H1 (cell line): Measurements from ENCODE around the gene SPDYE4. TPM values are rescaled to one million over a fixed set of nuclear protein-coding genes. Genes with fewer than 3 reads are reported as not detected.

Experiments used
- CTCF ChIA-PET: fragments of 300-600 bp; sonication (Branson Sonifier 250); formaldehyde crosslinking; loops from one replicate; lab custom pipeline; 2021; ENCODE audit not compliant: partially characterized antibody; lab: Charles Lee
- POLR2A ChIA-PET: fragments of 300-600 bp; sonication (Branson Sonifier 250); formaldehyde crosslinking; loops from one replicate; lab custom pipeline; 2021; ENCODE audit warnings: inconsistent platforms; ENCODE audit not compliant: partially characterized antibody; lab: Charles Lee
- DNase-seq, 2 experiments: peaks; one replicate each; pipeline versions ENCODE4 v3.0.0 to v3.0.0-alpha.2; 2010 to 2022; ENCODE audit warnings: low spot score in 2 of 2, low read depth in 1 of 2, mixed read lengths in 1 of 2
- FAIRE-seq: peaks from 2 replicates; lab custom pipeline; 2011; peaks lifted over from hg19 to GRCh38; lab: Jason Lieb, UNC
- H2AFZ ChIP-seq: 2 replicates; pipeline ENCODE4 v1.8.1; 2012; ENCODE audit warnings: low read length, inconsistent platforms
- H2AK5ac ChIP-seq: 2 replicates; pipeline ENCODE4 v1.6.1; 2013; ENCODE audit warnings: low read depth, low read length
- H2BK120ac ChIP-seq: replicated peaks from 2 replicates; pipeline ENCODE3; 2013; ENCODE audit warnings: low read depth, low read length, inconsistent platforms
- H2BK12ac ChIP-seq: 2 replicates; pipeline ENCODE4 v1.6.1; 2013; ENCODE audit warnings: low read depth, low read length
- H2BK15ac ChIP-seq: 2 replicates; pipeline ENCODE4 v1.6.1; 2013; ENCODE audit warnings: low read length
- H2BK20ac ChIP-seq: 2 replicates; pipeline ENCODE4 v1.6.1; 2013; ENCODE audit warnings: low read length
- H2BK5ac ChIP-seq: 2 replicates; pipeline ENCODE4 v1.6.1; 2013; ENCODE audit warnings: low read depth, low read length
- H3K14ac ChIP-seq: 2 replicates; pipeline ENCODE4 v1.6.1; 2013; ENCODE audit warnings: inconsistent platforms; ENCODE audit not compliant: insufficient read length
- H3K18ac ChIP-seq: 2 replicates; pipeline ENCODE4 v1.6.1; 2013; ENCODE audit warnings: low read length; ENCODE audit errors: extremely low read depth
- H3K23ac ChIP-seq: 2 replicates; pipeline ENCODE4 v1.6.1; 2013; ENCODE audit warnings: inconsistent platforms; ENCODE audit not compliant: insufficient read length
- H3K23me2 ChIP-seq: 2 replicates; pipeline ENCODE4 v1.6.1; 2013; ENCODE audit warnings: low read depth, low read length
- H3K27ac ChIP-seq: 2 replicates; pipeline ENCODE4 v1.6.1; 2011; ENCODE audit warnings: low read depth, low read length, inconsistent platforms
- H3K27me3 ChIP-seq, 4 experiments: replicated peaks in 1 of 4; 1 replicate in 1 of 4; 2 replicates in 3 of 4; pipeline versions ENCODE4 v1.6.1 to v1.8.1; 2011 to 2013; ENCODE audit warnings: low read length in 3 of 4, mild to moderate bottlenecking in 3 of 4, inconsistent platforms in 2 of 4, mixed read lengths in 2 of 4, moderate library complexity in 1 of 4; ENCODE audit not compliant: control insufficient read depth in 3 of 4, insufficient read depth in 3 of 4; ENCODE audit errors: extremely low read depth in 1 of 4
- H3K36me3 ChIP-seq, 4 experiments: 2 replicates each; pipeline versions ENCODE4 v1.6.1 to v1.8.1; 2011 to 2013; ENCODE audit warnings: mild to moderate bottlenecking in 4 of 4, low read length in 3 of 4, moderate library complexity in 2 of 4, control low read depth in 1 of 4, inconsistent platforms in 1 of 4; ENCODE audit not compliant: insufficient read depth in 4 of 4, control insufficient read depth in 2 of 4
- H3K4ac ChIP-seq: replicated peaks from 2 replicates; pipeline ENCODE3; 2013; ENCODE audit warnings: low read length, low read depth, mixed read lengths, inconsistent platforms; ENCODE audit not compliant: insufficient read length
- H3K4me1 ChIP-seq, 4 experiments: replicated peaks in 1 of 4; 1 replicate in 1 of 4; 2 replicates in 3 of 4; pipeline versions ENCODE4 v1.6.1 to v1.8.1; 2011 to 2013; ENCODE audit warnings: low read length in 3 of 4, inconsistent platforms in 2 of 4, mixed read lengths in 1 of 4; ENCODE audit not compliant: insufficient read depth in 4 of 4, control insufficient read depth in 3 of 4
- H3K4me2 ChIP-seq, 2 experiments: 2 replicates each; pipeline versions ENCODE4 v1.6.1 to v1.8.1; 2011 to 2013; ENCODE audit warnings: low read depth in 2 of 2, low read length in 2 of 2, control low read depth in 1 of 2, inconsistent platforms in 1 of 2, mild to moderate bottlenecking in 1 of 2; ENCODE audit not compliant: insufficient read depth in 1 of 2
- H3K4me3 ChIP-seq, 4 experiments: fragments of 200-600, 300-600 bp in 1 of 4; sonication (generic), shearing (Covaris generic), sonication (Bioruptor Twin) in 1 of 4; 2 replicates each; pipeline versions ENCODE4 v1.5.1 to v1.8.1; 2011 to 2016; ENCODE audit warnings: low read length in 4 of 4, low read depth in 3 of 4, control low read depth in 2 of 4, inconsistent platforms in 2 of 4, mild to moderate bottlenecking in 2 of 4, mixed read lengths in 1 of 4, moderate library complexity in 1 of 4; ENCODE audit not compliant: insufficient read depth in 2 of 4; ENCODE audit errors: extremely low read depth in 1 of 4
- H3K56ac ChIP-seq: replicated peaks from 2 replicates; pipeline ENCODE3; 2013; ENCODE audit warnings: low read depth, mild to moderate bottlenecking, mixed read lengths, low read length, inconsistent platforms; ENCODE audit not compliant: insufficient read length
- H3K79me1 ChIP-seq: 2 replicates; pipeline ENCODE4 v1.6.1; 2013; ENCODE audit warnings: low read depth, low read length, control low read depth
- H3K79me2 ChIP-seq, 2 experiments: 2 replicates each; pipeline versions ENCODE4 v1.6.1 to v1.8.1; 2012 to 2013; ENCODE audit warnings: low read length in 2 of 2, mild to moderate bottlenecking in 2 of 2, inconsistent platforms in 1 of 2; ENCODE audit not compliant: insufficient read depth in 2 of 2, control insufficient read depth in 1 of 2
- H3K9ac ChIP-seq, 4 experiments: replicated peaks in 1 of 4; 1 replicate in 1 of 4; 2 replicates in 3 of 4; pipeline versions ENCODE4 v1.6.1 to v1.8.1; 2011 to 2013; ENCODE audit warnings: low read depth in 3 of 4, low read length in 3 of 4, control low read depth in 2 of 4, mild to moderate bottlenecking in 2 of 4, moderate library complexity in 2 of 4, inconsistent platforms in 1 of 4; ENCODE audit errors: extremely low read depth in 1 of 4
- H3K9me3 ChIP-seq, 2 experiments: 2 replicates each; pipeline versions ENCODE4 v1.6.1 to v1.8.1; 2012 to 2013; ENCODE audit warnings: mild to moderate bottlenecking in 2 of 2, moderate library complexity in 2 of 2, control low read depth in 1 of 2, inconsistent platforms in 1 of 2, low read depth in 1 of 2, low read length in 1 of 2, mixed read lengths in 1 of 2; ENCODE audit not compliant: insufficient read depth in 2 of 2
- H4K20me1 ChIP-seq, 2 experiments: replicated peaks in 1 of 2; 2 replicates each; pipeline versions ENCODE3 to v1.8.1; 2011 to 2013; ENCODE audit warnings: inconsistent platforms in 2 of 2, low read length in 2 of 2, mild to moderate bottlenecking in 1 of 2; ENCODE audit not compliant: insufficient read depth in 2 of 2, control insufficient read depth in 1 of 2
- H4K5ac ChIP-seq: 2 replicates; pipeline ENCODE4 v1.6.1; 2013; ENCODE audit warnings: low read length, low read depth, mixed read lengths, inconsistent platforms; ENCODE audit not compliant: insufficient read length
- H4K8ac ChIP-seq: 2 replicates; pipeline ENCODE4 v1.8.0; 2013; ENCODE audit warnings: mild to moderate bottlenecking, moderate library complexity, low read length, inconsistent platforms; ENCODE audit not compliant: insufficient read depth; ENCODE audit errors: extremely low read depth
- H4K91ac ChIP-seq: replicated peaks from 2 replicates; pipeline ENCODE3; 2013; ENCODE audit warnings: low read length, mixed read lengths, inconsistent platforms; ENCODE audit not compliant: insufficient read length
- CBX5 ChIP-seq: fragments of 300-800, 300-1000 bp; sonication (generic); IDR thresholded peaks from 2 replicates; pipeline ENCODE4 v1.7.1; 2016; ENCODE audit warnings: antibody characterized with exemption, low read length, low read depth
- CHD1 ChIP-seq: IDR thresholded peaks from 2 replicates; pipeline ENCODE4 v1.6.1; 2012; ENCODE audit warnings: low read depth, low read length, improper control_type of control experiment
- EZH2 ChIP-seq: fragments of 200-600 bp; sonication (generic); IDR thresholded peaks from 2 replicates; pipeline ENCODE4 v1.7.1; 2012; ENCODE audit warnings: low read depth, mild to moderate bottlenecking, moderate library complexity, low read length, inconsistent platforms; ENCODE audit not compliant: severe bottlenecking
- GTF2F1 ChIP-seq: IDR thresholded peaks from 2 replicates; pipeline ENCODE4 v1.6.1; 2012; ENCODE audit warnings: low read depth, low read length, improper control_type of control experiment, borderline replicate concordance
- KDM5A ChIP-seq: fragments of 200-600 bp; IDR thresholded peaks from 2 replicates; pipeline ENCODE4 v1.7.1; 2012; ENCODE audit warnings: mild to moderate bottlenecking, low read length, inconsistent platforms, mixed read lengths
- NANOG ChIP-seq: IDR thresholded peaks from 2 replicates; pipeline ENCODE4 v1.6.1; 2011; ENCODE audit warnings: low read length, low read depth, mild to moderate bottlenecking, inconsistent platforms; ENCODE audit not compliant: insufficient read depth, poor library complexity, severe bottlenecking
- SIN3A ChIP-seq, 2 experiments: IDR thresholded peaks in 1 of 2; conservative IDR thresholded peaks in 1 of 2; 2 replicates each; pipeline ENCODE4 v1.6.1; 2011 to 2012; ENCODE audit warnings: low read length in 2 of 2, improper control_type of control experiment in 1 of 2, low read depth in 1 of 2, mild to moderate bottlenecking in 1 of 2
- SP4 ChIP-seq: IDR thresholded peaks from 2 replicates; pipeline ENCODE4 v1.6.1; 2012; ENCODE audit warnings: low read length, inconsistent platforms
- SUZ12 ChIP-seq: fragments of 200-600 bp; sonication (generic); IDR thresholded peaks from 2 replicates; pipeline ENCODE4 v1.6.1; 2012; ENCODE audit warnings: mild to moderate bottlenecking, inconsistent platforms, low read length, moderate library complexity, mixed read lengths
- TAF1 ChIP-seq: IDR thresholded peaks from 2 replicates; pipeline ENCODE4 v1.6.1; 2011; ENCODE audit warnings: mild to moderate bottlenecking, low read depth, low read length
- TCF12 ChIP-seq: IDR thresholded peaks from 2 replicates; pipeline ENCODE4 v1.6.1; 2011; ENCODE audit warnings: low read depth, mild to moderate bottlenecking, low read length
- WGBS, 2 experiments: shearing (Covaris generic) in 1 of 2; methylation state at CpG; one replicate each; pipeline versions ENCODE4 v1.1.6 to v1.1.7; 2013 to 2015; ENCODE audit warnings: low lambda C conversion rate in 2 of 2, mixed read lengths in 2 of 2, inconsistent platforms in 1 of 2, low coverage in 1 of 2, missing lambda C conversion rate in 1 of 2; ENCODE audit not compliant: insufficient replicate concordance in 2 of 2, insufficient coverage in 1 of 2, insufficient read length in 1 of 2; ENCODE audit errors: extremely low coverage in 1 of 2, missing lambda C conversion rate in 1 of 2; 5-methylcytosine and 5-hydroxymethylcytosine counted together
- polyA plus RNA-seq, 7 experiments: library from polyadenylated mRNA; depleted of rRNA in 3 of 7; stranded (reverse) in 5 of 7; unstranded in 2 of 7; fragments of >200 nt in 5 of 7; fragments of 200-250 nt in 2 of 7; gene quantifications; 1 replicate in 5 of 7; 2 replicates in 1 of 7; 4 replicates in 1 of 7; pipeline versions ENCODE4 v1.2.1 to v1.2.3, GENCODE V29; 2011 to 2013; ENCODE audit warnings: missing spikeins in 2 of 7, mixed read lengths in 2 of 7
- total RNA-seq: library from RNA; stranded (reverse); fragmentation: NEBNext Ultra II Directional; extraction: Animal tissue kit (Norgen Biotek cat#: 25700); gene quantifications from 2 replicates; pipeline ENCODE4 v1.2.1, GENCODE V29; 2021

The SPDYE4 gene
- total and polyA plus RNA-seq, 2 of the 8 experiments (the other 6 are each of a cell fraction or from before 2014, with no cell fraction given) = not detected

GRCh38 chr17:8793649-8794048 is 35.3 kb upstream of the SPDYE4 start:
- H3K18ac ChIP-seq = no peak overlapping the region
- FAIRE-seq = no peak
- H3K27ac ChIP-seq = no peak overlapping the region
- TF ChIP-seq GTF2F1 (no peak), EZH2 (no peak), CHD1 (no peak), SUZ12 (no peak), TCF12 (no peak), TAF1 (no peak), CBX5 (no peak), SP4 (no peak), KDM5A (no peak), SIN3A (conservative IDR thresholded peaks at IDR 0.05 in 1 of 2, IDR thresholded peaks at IDR 0.05 in 1 of 2; ENCODE audit: low read depth in 1 of 2, low read length in 2 of 2) (no peak), NANOG (no peak)
- H3K9me3 ChIP-seq = peaks cover 4 to 13% of the 10 kb centered on the region in 2 experiments; a peak in 3 of 4 replicates
- H4K5ac ChIP-seq = no peak overlapping the region
- CTCF ChIA-PET = no interaction called here
- peaks cover 0 to 6% (median 0%) of the 10 kb centered on the region in 4 experiments; a peak in 1 of 7 replicates for H3K27me3 ChIP-seq
- no peak overlapping the region for H3K4me3 ChIP-seq
- H3K36me3 ChIP-seq = no peaks in the 10 kb centered on the region
- WGBS, 2 experiments = 87% methylated on average over 2 of the region's 2 CpGs; no CpG with 5 or more reads in 1 of the 2 experiments
- no peak overlapping the region for H4K91ac ChIP-seq
- no peak overlapping the region for H3K4me2 ChIP-seq
- H2AFZ ChIP-seq = no peak overlapping the region
- no peak overlapping the region for H3K9ac ChIP-seq
- no peak overlapping the region for H2AK5ac ChIP-seq
- no peaks in the 10 kb centered on the region for H3K79me2 ChIP-seq
- no peak overlapping the region for H2BK15ac ChIP-seq
- no peak overlapping the region for H2BK12ac ChIP-seq
- H4K8ac ChIP-seq = no peak overlapping the region
- no peak overlapping the region for H3K4ac ChIP-seq
- no peak overlapping the region for H2BK5ac ChIP-seq
- H3K14ac ChIP-seq = no peak overlapping the region
- DNase-seq = no peak
- H3K79me1 ChIP-seq = no peaks in the 10 kb centered on the region
- H2BK20ac ChIP-seq = no peak overlapping the region
- H3K23ac ChIP-seq = no peak overlapping the region
- no peaks in the 10 kb centered on the region for H4K20me1 ChIP-seq
- peaks cover 3 to 5% (median 4%) of the 10 kb centered on the region in 4 experiments; a peak in 6 of 7 replicates for H3K4me1 ChIP-seq
- no peak overlapping the region for H3K56ac ChIP-seq
- POLR2A ChIA-PET = no interaction called here
- H3K23me2 ChIP-seq = peaks cover under 1% of the 10 kb centered on the region; the same call in 1 of the 2 replicates
- H2BK120ac ChIP-seq = no peak overlapping the region
